ENCODE results near the gene HECTD4.

DNA sequence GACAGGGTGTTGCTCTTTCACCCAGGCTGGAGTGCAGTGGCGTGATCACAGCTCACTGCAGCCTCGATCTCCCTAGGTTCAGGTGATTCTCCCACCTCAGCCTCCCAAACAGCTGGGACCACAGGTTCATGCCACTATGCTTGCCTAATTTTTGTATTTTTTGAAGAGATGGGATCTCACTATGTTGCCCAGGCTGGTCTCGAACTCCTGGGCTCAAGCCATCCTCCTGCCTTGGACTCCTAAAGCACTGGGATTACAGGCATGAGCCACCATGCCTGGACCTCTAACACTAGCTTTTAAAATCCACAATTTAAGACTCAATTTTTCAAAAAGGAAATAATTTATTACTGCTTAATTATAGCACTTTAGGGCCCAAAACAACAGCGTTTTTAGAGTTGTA is 149.0 kb downstream of the HECTD4 start:
- TF ChIP-seq USF2 (IDR thresholded peaks at IDR 0.05; ENCODE audit: low read depth, low read length) (no peak), MAZ (IDR thresholded peaks at IDR 0.05; ENCODE audit: borderline replicate concordance, low read depth, low read length) (no peak), MXI1 (IDR thresholded peaks at IDR 0.05; ENCODE audit: borderline replicate concordance, low read depth, low read length) (no peak), CEBPB (IDR thresholded peaks at IDR 0.05; ENCODE audit: low read depth, low read length) (no peak), POLR2A (IDR thresholded peaks at IDR 0.05; ENCODE audit: low read depth, low read length) (no peak), SMC3 (IDR thresholded peaks at IDR 0.05; ENCODE audit: low read depth, low read length) (no peak), ELK1 (IDR thresholded peaks at IDR 0.05; ENCODE audit: borderline replicate concordance, low read depth, low read length) (no peak), RFX5 (IDR thresholded peaks at IDR 0.05; ENCODE audit: low read depth, low read length) (no peak), RAD21 (IDR thresholded peaks at IDR 0.05; ENCODE audit: low read length) (no peak), FOS (IDR thresholded peaks at IDR 0.05; ENCODE audit: low read depth, low read length) (no peak), NFE2L2 (IDR thresholded peaks at IDR 0.05; ENCODE audit: low read depth, low read length) (no peak), RCOR1 (IDR thresholded peaks at IDR 0.05; ENCODE audit: insufficient replicate concordance, low read length) (no peak)
- TF ChIP-seq, protein P1, sequence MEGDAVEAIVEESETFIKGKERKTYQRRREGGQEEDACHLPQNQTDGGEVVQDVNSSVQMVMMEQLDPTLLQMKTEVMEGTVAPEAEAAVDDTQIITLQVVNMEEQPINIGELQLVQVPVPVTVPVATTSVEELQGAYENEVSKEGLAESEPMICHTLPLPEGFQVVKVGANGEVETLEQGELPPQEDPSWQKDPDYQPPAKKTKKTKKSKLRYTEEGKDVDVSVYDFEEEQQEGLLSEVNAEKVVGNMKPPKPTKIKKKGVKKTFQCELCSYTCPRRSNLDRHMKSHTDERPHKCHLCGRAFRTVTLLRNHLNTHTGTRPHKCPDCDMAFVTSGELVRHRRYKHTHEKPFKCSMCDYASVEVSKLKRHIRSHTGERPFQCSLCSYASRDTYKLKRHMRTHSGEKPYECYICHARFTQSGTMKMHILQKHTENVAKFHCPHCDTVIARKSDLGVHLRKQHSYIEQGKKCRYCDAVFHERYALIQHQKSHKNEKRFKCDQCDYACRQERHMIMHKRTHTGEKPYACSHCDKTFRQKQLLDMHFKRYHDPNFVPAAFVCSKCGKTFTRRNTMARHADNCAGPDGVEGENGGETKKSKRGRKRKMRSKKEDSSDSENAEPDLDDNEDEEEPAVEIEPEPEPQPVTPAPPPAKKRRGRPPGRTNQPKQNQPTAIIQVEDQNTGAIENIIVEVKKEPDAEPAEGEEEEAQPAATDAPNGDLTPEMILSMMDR (conservative IDR thresholded peaks at IDR 0.05; ENCODE audit: low read depth, low read length): no peak

Measured in IMR-90 (cell line).